Activated T-cell treated with anti-CD3 and anti-CD28 coated beads, Interleukin-2, amount 50 U/mL, for 4 hours (primary cell): ENCODE measurements around the gene ZNF296. TPM values are rescaled to one million over a fixed set of nuclear protein-coding genes. Genes with fewer than 3 reads are reported as not detected.
A peak's percentile ranks its signal among the peaks of the same experiment; 100 is the strongest.

Experiments used
- ATAC-seq, 2 donors: fragments of 200-7000 bp; cut with Tn5 transposase; one replicate each; pipeline ENCODE4 v1.10.0; 2021
- DNase-seq: peaks from one replicate; pipeline ENCODE4 v3.0.0-alpha.2; 2020
- H3K27me3 Mint-ChIP-seq: one replicate; pipeline ENCODE4 v1.8.0; 2021; ENCODE audit warnings: low read depth, mixed read lengths
- H3K36me3 Mint-ChIP-seq: one replicate; pipeline ENCODE4 v1.8.0; 2022; ENCODE audit warnings: mixed read lengths; ENCODE audit not compliant: insufficient read depth
- H3K4me1 Mint-ChIP-seq: one replicate; pipeline ENCODE4 v1.8.0; 2021; ENCODE audit warnings: low read depth, mixed read lengths
- H3K4me3 Mint-ChIP-seq: one replicate; pipeline ENCODE4 v1.8.0; 2021; ENCODE audit warnings: mild to moderate bottlenecking, moderate library complexity, mixed read lengths
- H3K9me3 Mint-ChIP-seq: one replicate; pipeline ENCODE4 v1.8.0; 2021; ENCODE audit warnings: mixed read lengths
- total RNA-seq, 3 donors: library from RNA; stranded (reverse); gene quantifications; one replicate each; pipeline ENCODE4 v1.2.1, GENCODE V29; 2021

The ZNF296 gene
- total RNA-seq, 3 donors from 2014 or later: 7.8 to 10.2 (median 8.6) TPM

GRCh38 chr19:45066921-45067661 is 9.2 kb downstream of the ZNF296 start:
- no peaks in the 10 kb centered on the region for H3K27me3 Mint-ChIP-seq
- no peak overlapping the region for H3K4me3 Mint-ChIP-seq
- peaks cover 12% of the 10 kb centered on the region for H3K36me3 Mint-ChIP-seq
- ATAC-seq (no peak), DNase-seq (no peak)
- no peaks in the 10 kb centered on the region for H3K9me3 Mint-ChIP-seq
- no peaks in the 10 kb centered on the region for H3K4me1 Mint-ChIP-seq

GRCh38 chr19:45063851-45064801 is 12.2 kb downstream of the ZNF296 start:
- ATAC-seq (no peak), DNase-seq (no peak)
- Mint-ChIP-seq H3K4me1 (peaks cover 4% of the 10 kb centered on the region), H3K27me3 (no peaks in the 10 kb centered on the region), H3K4me3 (no peak overlapping the region), H3K36me3 (peaks cover 26% of the 10 kb centered on the region), H3K9me3 (no peaks in the 10 kb centered on the region)

GRCh38 chr19:45061965-45062364 is 14.3 kb downstream of the ZNF296 start:
- DNase-seq: no peak
- H3K4me3 Mint-ChIP-seq: no peak overlapping the region
- ATAC-seq: no peak
- no peaks in the 10 kb centered on the region for H3K9me3 Mint-ChIP-seq
- H3K27me3 Mint-ChIP-seq: no peaks in the 10 kb centered on the region
- peaks cover 37% of the 10 kb centered on the region for H3K36me3 Mint-ChIP-seq
- peaks cover 8% of the 10 kb centered on the region for H3K4me1 Mint-ChIP-seq

- Mint-ChIP-seq H3K27me3 (no peaks in the 10 kb centered on the region), H3K36me3 (peaks cover 42% of the 10 kb centered on the region), H3K9me3 (no peaks in the 10 kb centered on the region), H3K4me3 (no peak overlapping the region), H3K4me1 (peaks cover 8% of the 10 kb centered on the region)
- ATAC-seq (peak; percentile 90 to 95), DNase-seq (peak; percentile 85)
Observed at GRCh38 chr19:45059258-45059965, 16.9 kb downstream of the ZNF296 start.

DNA sequence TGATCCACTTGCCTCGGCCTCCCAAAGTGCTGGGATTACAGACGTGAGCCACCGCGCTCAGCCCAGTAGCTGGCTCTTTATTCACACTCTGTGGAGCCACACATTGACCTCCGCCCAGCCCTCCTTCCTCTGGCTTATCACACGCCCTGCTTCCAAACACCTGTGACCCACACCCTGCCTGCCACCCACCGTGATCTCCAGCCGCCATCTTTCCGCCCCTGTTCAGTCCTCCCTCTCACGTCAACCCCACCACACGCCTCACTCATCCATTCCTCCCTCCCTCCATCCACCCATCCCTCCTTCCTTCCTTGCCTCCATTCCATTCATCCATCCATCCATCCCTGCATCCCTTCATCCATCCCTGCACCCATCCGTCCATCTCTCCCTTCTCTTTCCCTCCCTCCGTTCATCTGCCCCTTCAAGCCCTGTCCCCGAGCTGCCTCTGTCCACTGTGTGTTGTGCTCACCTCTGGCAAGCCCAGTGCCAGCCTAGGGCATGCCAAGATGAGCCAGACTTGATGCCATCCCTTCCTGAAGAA is 17.6 kb downstream of the ZNF296 start:
- H3K27me3 Mint-ChIP-seq: no peaks in the 10 kb centered on the region

DNA sequence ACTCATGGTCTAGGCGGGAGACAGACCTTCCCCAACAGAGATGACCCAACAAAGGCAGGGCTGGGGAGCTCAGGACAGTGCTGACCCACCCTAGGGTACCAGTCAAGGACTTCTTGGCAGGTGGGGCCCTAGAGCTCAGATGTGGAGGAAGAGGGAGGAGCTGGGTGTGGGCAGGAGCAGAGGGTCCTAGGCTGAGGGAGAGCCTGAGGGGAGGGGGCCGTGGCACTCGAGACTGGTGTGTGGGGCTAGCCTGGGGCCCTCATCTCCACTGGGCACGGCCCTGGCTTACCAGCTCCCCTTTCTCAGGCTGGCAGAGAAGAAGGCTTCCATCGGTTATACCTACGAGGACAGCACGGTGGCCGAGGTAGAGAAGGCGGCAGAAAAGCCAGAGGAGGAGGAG is 18.8 kb downstream of the ZNF296 start:
- peaks cover 8% of the 10 kb centered on the region for H3K4me1 Mint-ChIP-seq
- H3K27me3 Mint-ChIP-seq: no peaks in the 10 kb centered on the region
- peaks cover 41% of the 10 kb centered on the region for H3K36me3 Mint-ChIP-seq
- DNase-seq: no peak
- no peaks in the 10 kb centered on the region for H3K9me3 Mint-ChIP-seq
- no peak overlapping the region for H3K4me3 Mint-ChIP-seq
- no peak for ATAC-seq

More for the DNA sequence above, 17.6 kb downstream of the ZNF296 start:
- no peaks in the 10 kb centered on the region for H3K9me3 Mint-ChIP-seq
- peaks cover 44% of the 10 kb centered on the region for H3K36me3 Mint-ChIP-seq
- no peak for DNase-seq
- ATAC-seq: no peak
- no peak overlapping the region for H3K4me3 Mint-ChIP-seq
- H3K4me1 Mint-ChIP-seq: peaks cover 8% of the 10 kb centered on the region

DNA sequence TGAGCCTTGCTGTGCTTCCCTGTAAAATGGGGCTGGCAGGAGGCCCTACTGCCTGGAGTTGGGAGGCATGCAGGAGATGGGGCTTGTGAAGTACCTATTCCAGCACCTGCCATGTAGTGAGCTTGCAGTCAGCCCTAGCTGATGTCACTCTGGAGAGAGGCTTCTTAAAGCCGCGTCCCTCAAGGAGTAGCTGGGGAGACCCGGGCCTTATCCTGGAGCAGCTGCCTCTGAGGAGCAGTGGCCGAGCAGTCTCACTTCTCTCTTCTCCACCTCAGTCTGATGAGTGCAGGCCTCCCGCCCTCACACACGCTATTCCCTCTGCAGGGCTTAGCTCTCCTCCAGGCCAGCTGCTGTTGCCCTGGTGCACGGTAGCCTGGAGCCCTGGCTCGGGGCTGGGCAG is 19.4 kb downstream of the ZNF296 start:
- DNase-seq: no peak
- H3K9me3 Mint-ChIP-seq: no peaks in the 10 kb centered on the region
- no peaks in the 10 kb centered on the region for H3K27me3 Mint-ChIP-seq
- H3K4me3 Mint-ChIP-seq: no peak overlapping the region
- H3K36me3 Mint-ChIP-seq: peaks cover 44% of the 10 kb centered on the region
- no peak for ATAC-seq
- H3K4me1 Mint-ChIP-seq: peaks cover 9% of the 10 kb centered on the region

DNA sequence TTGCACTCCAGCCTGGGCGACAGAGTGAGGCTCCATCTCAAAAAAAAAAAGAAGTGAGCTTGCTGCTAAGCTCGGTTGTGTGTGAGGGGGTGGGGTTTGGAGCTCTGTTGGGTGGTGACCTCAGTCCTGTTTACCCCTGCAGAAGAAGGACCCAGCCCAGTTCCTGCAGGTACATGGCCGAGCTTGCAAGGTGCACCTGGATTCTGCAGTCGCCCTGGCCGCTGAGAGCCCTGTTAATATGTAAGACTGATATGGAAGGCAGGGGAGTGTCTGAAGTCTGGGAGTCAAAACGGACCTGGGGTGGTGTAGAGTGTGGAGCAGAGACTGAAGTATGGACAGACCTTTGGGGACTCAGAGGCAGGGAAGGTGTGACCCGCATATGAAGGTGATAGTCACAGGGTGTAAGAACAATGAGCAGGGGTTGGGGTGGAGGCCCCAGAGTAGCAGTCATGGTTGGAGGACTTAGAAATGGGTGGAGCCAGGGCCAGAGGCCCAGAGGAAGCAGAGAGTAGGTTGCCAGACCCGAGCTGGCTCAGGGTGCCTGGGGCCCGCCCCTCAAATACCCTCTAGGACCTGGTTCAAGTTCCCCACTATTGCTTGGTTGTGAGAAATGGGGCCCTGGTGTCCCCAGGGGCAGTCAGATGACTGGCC is 24.2 kb downstream of the ZNF296 start:
- peaks cover 21% of the 10 kb centered on the region for H3K4me1 Mint-ChIP-seq
- no peak for ATAC-seq

GRCh38 chr19:45050036-45050435 is 26.2 kb downstream of the ZNF296 start:
- DNase-seq: no peak
- Mint-ChIP-seq H3K9me3 (no peaks in the 10 kb centered on the region), H3K4me1 (peaks cover 41% of the 10 kb centered on the region), H3K27me3 (no peaks in the 10 kb centered on the region), H3K4me3 (no peak overlapping the region), H3K36me3 (peaks cover 29% of the 10 kb centered on the region)
- ATAC-seq: no peak

More for the DNA sequence above, 24.2 kb downstream of the ZNF296 start:
- H3K9me3 Mint-ChIP-seq: no peaks in the 10 kb centered on the region
- H3K36me3 Mint-ChIP-seq: peaks cover 25% of the 10 kb centered on the region
- H3K4me3 Mint-ChIP-seq: no peak overlapping the region
- no peak for DNase-seq
- H3K27me3 Mint-ChIP-seq: no peaks in the 10 kb centered on the region

- DNase-seq (no peak), ATAC-seq (no peak)
- Mint-ChIP-seq H3K27me3 (no peaks in the 10 kb centered on the region), H3K4me3 (no peak overlapping the region), H3K9me3 (no peaks in the 10 kb centered on the region), H3K36me3 (peaks cover 26% of the 10 kb centered on the region), H3K4me1 (peaks cover 43% of the 10 kb centered on the region)
Observed at GRCh38 chr19:45049073-45049736, 27.1 kb downstream of the ZNF296 start.

DNA sequence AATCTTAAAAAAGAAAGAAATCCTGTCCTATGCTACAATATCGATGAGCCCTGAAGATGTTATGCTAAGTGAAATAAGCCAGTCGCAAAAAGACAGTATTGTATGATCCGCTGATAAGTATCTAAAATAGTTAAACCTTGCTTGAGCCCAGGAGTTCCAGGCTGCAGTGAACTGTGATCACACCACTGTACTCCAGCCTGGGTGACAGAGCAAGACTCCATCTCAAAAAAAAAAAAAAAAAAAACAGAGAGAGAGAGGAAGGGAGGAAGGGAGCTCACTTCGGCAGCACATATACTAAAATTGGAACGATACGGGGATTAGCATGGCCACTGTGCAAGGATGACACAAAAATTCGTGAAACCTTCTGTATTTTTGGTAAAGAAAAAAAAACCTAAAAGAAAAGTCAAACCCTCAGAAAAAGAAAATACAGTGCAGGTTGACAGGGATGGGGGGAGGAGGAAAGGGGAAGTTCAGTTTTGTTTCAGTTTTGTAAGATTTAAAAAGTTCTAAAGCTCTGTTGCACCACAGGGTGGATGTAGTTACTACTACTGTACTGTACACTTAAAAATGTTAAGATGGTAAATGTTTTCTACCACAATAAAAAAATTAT is 29.0 kb downstream of the ZNF296 start:
- Mint-ChIP-seq H3K9me3 (no peaks in the 10 kb centered on the region), H3K36me3 (peaks cover 24% of the 10 kb centered on the region), H3K4me1 (peaks cover 43% of the 10 kb centered on the region), H3K4me3 (peak overlapping the region; percentile 60), H3K27me3 (no peaks in the 10 kb centered on the region)
- DNase-seq: no peak
- no peak for ATAC-seq

DNA sequence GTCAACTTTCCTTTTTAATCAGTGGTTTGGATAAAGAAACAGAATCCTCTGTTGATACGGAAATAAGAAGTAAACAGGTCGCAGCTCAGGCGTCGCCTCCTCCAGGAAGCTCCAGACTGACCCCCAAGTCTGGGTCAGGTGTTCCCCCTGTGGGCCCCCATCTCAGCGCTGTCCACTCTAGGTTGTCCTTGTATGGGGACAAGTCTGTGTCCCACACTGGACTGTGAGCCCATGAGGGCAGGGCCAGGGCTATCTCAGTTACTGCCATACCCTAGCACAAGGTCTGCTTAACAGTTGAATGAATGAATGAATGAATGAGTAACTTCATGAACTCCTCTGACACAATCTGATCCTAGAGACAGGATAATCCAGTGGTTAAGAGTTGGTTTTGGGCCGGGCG is 29.9 kb downstream of the ZNF296 start:
- Mint-ChIP-seq H3K4me3 (no peak overlapping the region), H3K4me1 (peaks cover 50% of the 10 kb centered on the region), H3K36me3 (peaks cover 28% of the 10 kb centered on the region), H3K27me3 (no peaks in the 10 kb centered on the region), H3K9me3 (no peaks in the 10 kb centered on the region)
- ATAC-seq: no peak
- no peak for DNase-seq
